GM12873 (cell line): Measurements from ENCODE around the gene BRF1.

Experiments
- CTCF ChIP-seq: IDR thresholded peaks from 2 replicates; pipeline ENCODE4 v1.5.1; 2012; ENCODE audit warnings: low read depth, mild to moderate bottlenecking, moderate library complexity, low read length, control low read depth; ENCODE audit not compliant: insufficient read depth; ENCODE audit errors: missing control alignments

Gene BRF1

DNA sequence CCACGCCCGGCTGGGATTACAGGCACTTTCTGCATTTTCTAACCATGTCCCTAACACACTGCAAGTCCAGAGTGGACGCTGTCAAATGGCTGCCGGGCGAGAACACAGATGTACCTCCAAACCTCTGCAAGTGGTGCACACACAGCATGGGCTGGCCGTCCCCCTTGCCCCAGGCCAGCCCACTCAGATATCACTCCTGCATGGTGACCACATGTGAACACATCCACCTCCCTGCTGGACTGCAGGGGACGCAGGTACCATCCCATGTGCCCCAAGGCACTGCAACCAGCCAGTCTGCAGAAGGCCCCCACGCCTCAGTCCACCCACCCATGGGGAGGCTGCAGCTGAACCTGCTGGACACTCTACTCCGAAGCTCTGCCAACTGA, 14.0 kb downstream of the BRF1 start:
- no peak for TF ChIP-seq CTCF

DNA sequence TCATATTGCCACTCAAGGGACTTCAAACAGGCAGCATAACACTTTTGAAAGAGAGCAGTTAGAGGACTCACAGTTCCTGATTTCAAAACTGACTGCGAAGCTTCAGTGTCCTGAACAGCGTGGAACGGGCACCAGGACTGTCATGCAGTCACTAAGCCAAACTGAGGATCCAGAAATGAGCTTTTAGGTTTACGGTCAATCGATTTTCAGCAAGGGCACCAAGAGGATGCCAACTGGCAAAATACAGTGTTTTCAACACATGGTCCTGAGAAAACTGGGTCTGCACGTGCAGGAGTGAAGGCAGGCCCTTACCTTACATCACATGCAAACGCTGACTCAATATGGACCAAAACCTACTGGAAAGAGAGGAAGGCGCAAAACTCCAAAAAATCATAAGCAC, 15.6 kb downstream of the BRF1 start:
- TF ChIP-seq CTCF, result no peak

DNA sequence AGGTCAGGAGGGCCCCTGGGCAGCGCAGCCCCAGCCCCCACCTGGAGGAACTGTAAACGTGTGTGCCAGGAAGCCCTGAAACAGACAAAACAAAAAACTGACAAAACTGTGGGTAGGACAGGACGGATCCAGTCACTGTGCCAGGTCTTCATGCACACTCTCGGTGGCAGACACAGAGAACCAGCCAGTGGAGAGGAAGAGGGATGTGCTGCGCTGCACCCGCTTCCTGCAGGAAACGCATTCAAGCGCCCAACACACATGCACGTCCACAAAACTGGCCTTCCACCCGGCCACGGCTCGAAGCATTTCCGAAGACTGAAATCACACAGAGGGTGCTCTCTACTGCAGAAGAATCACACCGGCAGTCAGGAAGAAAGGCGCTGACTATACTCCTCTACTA, 16.9 kb downstream of the BRF1 start:
- no peak for TF ChIP-seq CTCF

- no peak for TF ChIP-seq CTCF
Measured at GRCh38 chr14:105283028-105283427, 17.8 kb downstream of the BRF1 start.

GRCh38 chr14:105282098-105282725, 18.6 kb downstream of the BRF1 start:
- TF ChIP-seq CTCF, result no peak

GRCh38 chr14:105281371-105282097, 19.3 kb downstream of the BRF1 start:
- peak; percentile 85 for TF ChIP-seq CTCF

- no peak for TF ChIP-seq CTCF
Measured at GRCh38 chr14:105280525-105280924, 20.3 kb downstream of the BRF1 start.
